ENCODE results near the gene HOATZ.

GRCh38 chr11:111528557-111528956, 14.0 kb downstream of the HOATZ start:
- no peak for TF ChIP-seq POLR2A (IDR thresholded peaks at IDR 0.05; ENCODE audit: borderline replicate concordance, extremely low read depth, insufficient read depth, insufficient read length)
- no peak for TF ChIP-seq EZH2phosphoT487 (IDR thresholded peaks at IDR 0.05; ENCODE audit: borderline replicate concordance)
- TF ChIP-seq, protein P1, sequence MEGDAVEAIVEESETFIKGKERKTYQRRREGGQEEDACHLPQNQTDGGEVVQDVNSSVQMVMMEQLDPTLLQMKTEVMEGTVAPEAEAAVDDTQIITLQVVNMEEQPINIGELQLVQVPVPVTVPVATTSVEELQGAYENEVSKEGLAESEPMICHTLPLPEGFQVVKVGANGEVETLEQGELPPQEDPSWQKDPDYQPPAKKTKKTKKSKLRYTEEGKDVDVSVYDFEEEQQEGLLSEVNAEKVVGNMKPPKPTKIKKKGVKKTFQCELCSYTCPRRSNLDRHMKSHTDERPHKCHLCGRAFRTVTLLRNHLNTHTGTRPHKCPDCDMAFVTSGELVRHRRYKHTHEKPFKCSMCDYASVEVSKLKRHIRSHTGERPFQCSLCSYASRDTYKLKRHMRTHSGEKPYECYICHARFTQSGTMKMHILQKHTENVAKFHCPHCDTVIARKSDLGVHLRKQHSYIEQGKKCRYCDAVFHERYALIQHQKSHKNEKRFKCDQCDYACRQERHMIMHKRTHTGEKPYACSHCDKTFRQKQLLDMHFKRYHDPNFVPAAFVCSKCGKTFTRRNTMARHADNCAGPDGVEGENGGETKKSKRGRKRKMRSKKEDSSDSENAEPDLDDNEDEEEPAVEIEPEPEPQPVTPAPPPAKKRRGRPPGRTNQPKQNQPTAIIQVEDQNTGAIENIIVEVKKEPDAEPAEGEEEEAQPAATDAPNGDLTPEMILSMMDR (IDR thresholded peaks at IDR 0.05 in 2 of 3, conservative IDR thresholded peaks at IDR 0.05 in 1 of 3; ENCODE audit: borderline replicate concordance in 1 of 3, insufficient read depth in 1 of 3, low read depth in 2 of 3, low read length in 2 of 3), result peak in 2 of 3 experiments; percentile 13 to 36; a peak in 3 of 6 replicates
- no peak for TF ChIP-seq YY1 (IDR thresholded peaks at IDR 0.05; ENCODE audit: extremely low read depth, insufficient replicate concordance, low read depth, low read length)
- TF ChIP-seq EZH2 (IDR thresholded peaks at IDR 0.05), result no peak
- no peak for TF ChIP-seq POLR2AphosphoS5 (IDR thresholded peaks at IDR 0.05; ENCODE audit: low read depth, low read length)
